Measurements from ENCODE around the gene RNF169.
"Not testable (repeated sequence)": the region's sequence is repeated elsewhere in the genome, so short reads cannot be mapped to it uniquely, and the experiment has no call there.

The RNF169 gene

GRCh38 chr11:74751303-74751702 is 2.7 kb downstream of the RNF169 start:
- peak overlapping the region; percentile 60 to 79 (median 77) for H3K4me3 Mint-ChIP-seq
- no peaks in the 10 kb centered on the region for H3K27me3 Mint-ChIP-seq (ENCODE audit: low read depth)
- H3K27ac Mint-ChIP-seq, result peak overlapping the region in 1 of 3 experiments; percentile 71
- peaks cover 40% of the 10 kb centered on the region for H3K4me1 Mint-ChIP-seq
- peaks cover 8% of the 10 kb centered on the region for H3K9me3 Mint-ChIP-seq
- TF ChIP-seq CTCF (IDR thresholded peaks at IDR 0.05; ENCODE audit: unreplicated experiment in 3 of 3), result no peak
- peaks cover 11% of the 10 kb centered on the region for H3K36me3 Mint-ChIP-seq (ENCODE audit: low read depth)

- H3K27me3 Mint-ChIP-seq (ENCODE audit: low read depth), result no peaks in the 10 kb centered on the region
- peaks cover 12% of the 10 kb centered on the region for H3K9me3 Mint-ChIP-seq
- no peak overlapping the region for H3K4me3 Mint-ChIP-seq
- H3K27ac Mint-ChIP-seq, result no peak overlapping the region
- H3K36me3 Mint-ChIP-seq (ENCODE audit: low read depth), result peaks cover 15% of the 10 kb centered on the region
- H3K4me1 Mint-ChIP-seq, result peaks cover 24% of the 10 kb centered on the region
- no peak for TF ChIP-seq CTCF (IDR thresholded peaks at IDR 0.05; ENCODE audit: unreplicated experiment in 3 of 3)
Measured at GRCh38 chr11:74754507-74755252, 6.0 kb downstream of the RNF169 start.

- Mint-ChIP-seq H3K27me3 (ENCODE audit: low read depth) (no peaks in the 10 kb centered on the region), H3K27ac (no peak overlapping the region), H3K36me3 (ENCODE audit: low read depth) (peaks cover 13% of the 10 kb centered on the region), H3K4me3 (no peak overlapping the region), H3K9me3 (peaks cover 12% of the 10 kb centered on the region), H3K4me1 (peaks cover 16% of the 10 kb centered on the region)
- TF ChIP-seq CTCF (IDR thresholded peaks at IDR 0.05; ENCODE audit: unreplicated experiment in 3 of 3), result no peak
Measured at GRCh38 chr11:74755395-74755995, 6.8 kb downstream of the RNF169 start.

- no peak for TF ChIP-seq CTCF (IDR thresholded peaks at IDR 0.05; ENCODE audit: unreplicated experiment in 3 of 3)
- peaks cover 12% of the 10 kb centered on the region for H3K4me1 Mint-ChIP-seq
- peaks cover 13% of the 10 kb centered on the region for H3K36me3 Mint-ChIP-seq (ENCODE audit: low read depth)
- H3K9me3 Mint-ChIP-seq, result peaks cover 12% of the 10 kb centered on the region
- H3K4me3 Mint-ChIP-seq, result no peak overlapping the region
- no peak overlapping the region for H3K27ac Mint-ChIP-seq
- no peaks in the 10 kb centered on the region for H3K27me3 Mint-ChIP-seq (ENCODE audit: low read depth)
Measured at GRCh38 chr11:74756571-74756970, 7.9 kb downstream of the RNF169 start.

GRCh38 chr11:74766905-74767304 is 18.3 kb downstream of the RNF169 start:
- Mint-ChIP-seq H3K4me3 (no peak overlapping the region), H3K9me3 (peaks cover 19% of the 10 kb centered on the region), H3K27me3 (ENCODE audit: low read depth) (no peaks in the 10 kb centered on the region), H3K36me3 (ENCODE audit: low read depth) (peaks cover 37% of the 10 kb centered on the region), H3K27ac (no peak overlapping the region), H3K4me1 (no peaks in the 10 kb centered on the region)
- TF ChIP-seq CTCF (IDR thresholded peaks at IDR 0.05; ENCODE audit: unreplicated experiment in 3 of 3), result no peak

- peaks cover 26% of the 10 kb centered on the region for H3K36me3 Mint-ChIP-seq (ENCODE audit: low read depth)
- H3K27ac Mint-ChIP-seq; H3K4me1 Mint-ChIP-seq; H3K4me3 Mint-ChIP-seq; H3K27me3 Mint-ChIP-seq (ENCODE audit: low read depth); H3K9me3 Mint-ChIP-seq: not testable (repeated sequence)
Measured at GRCh38 chr11:74768172-74768651, 19.6 kb downstream of the RNF169 start.
